GM21423 (cell line): ENCODE data around the gene ERBB4.

Experiments used
- ATAC-seq: cut with Tn5 transposase; IDR thresholded peaks from one replicate; pipeline ENCODE4 v1.9.1; 2021; ENCODE audit warnings: mild to moderate bottlenecking, moderate library complexity; ENCODE audit not compliant: unreplicated experiment

The ERBB4 gene

DNA sequence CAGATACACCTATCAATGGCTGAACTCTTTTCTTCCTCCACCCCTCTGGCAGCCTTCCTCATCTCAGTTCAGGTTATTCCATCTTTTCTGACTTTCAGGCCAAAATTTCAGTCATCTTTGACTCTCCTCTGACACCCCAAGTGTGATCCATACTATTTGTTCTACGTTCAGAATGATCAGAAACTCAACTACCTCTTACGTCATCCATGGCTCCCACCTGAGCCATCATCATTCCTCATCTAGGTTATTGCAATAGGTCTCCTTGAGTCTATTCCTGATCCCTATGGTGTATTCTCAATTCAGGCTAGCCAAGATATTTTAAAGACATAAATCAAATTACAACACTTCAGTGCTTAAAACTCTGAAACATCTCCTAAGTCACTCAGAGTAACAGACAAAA lies 589.7 kb downstream of the ERBB4 start:
- no peak for ATAC-seq

- ATAC-seq, result no peak
These were observed 591.6 kb downstream of the ERBB4 start for GRCh38 chr2:211946960-211947359.

DNA sequence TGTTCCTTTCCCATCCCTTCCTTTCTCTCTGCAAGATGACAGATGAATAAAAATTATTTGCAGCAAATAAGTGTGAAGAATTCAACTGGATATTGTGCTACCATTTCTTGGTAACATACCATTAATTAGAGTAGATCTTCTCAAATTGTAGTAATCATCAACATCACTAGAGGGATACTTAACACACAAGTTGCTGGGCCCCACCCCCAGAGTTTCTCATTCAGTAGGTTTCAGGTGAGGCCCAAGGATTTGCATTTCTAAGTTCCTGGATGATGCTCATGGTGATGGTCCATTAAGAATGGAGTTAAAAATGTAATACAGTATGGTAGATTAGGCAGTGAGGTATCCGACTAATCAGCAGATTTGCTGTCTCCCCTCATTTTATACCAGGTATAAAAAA lies 594.0 kb downstream of the ERBB4 start:
- no peak for ATAC-seq

GRCh38 chr2:211942153-211942552 lies 596.4 kb downstream of the ERBB4 start:
- ATAC-seq, result no peak

DNA sequence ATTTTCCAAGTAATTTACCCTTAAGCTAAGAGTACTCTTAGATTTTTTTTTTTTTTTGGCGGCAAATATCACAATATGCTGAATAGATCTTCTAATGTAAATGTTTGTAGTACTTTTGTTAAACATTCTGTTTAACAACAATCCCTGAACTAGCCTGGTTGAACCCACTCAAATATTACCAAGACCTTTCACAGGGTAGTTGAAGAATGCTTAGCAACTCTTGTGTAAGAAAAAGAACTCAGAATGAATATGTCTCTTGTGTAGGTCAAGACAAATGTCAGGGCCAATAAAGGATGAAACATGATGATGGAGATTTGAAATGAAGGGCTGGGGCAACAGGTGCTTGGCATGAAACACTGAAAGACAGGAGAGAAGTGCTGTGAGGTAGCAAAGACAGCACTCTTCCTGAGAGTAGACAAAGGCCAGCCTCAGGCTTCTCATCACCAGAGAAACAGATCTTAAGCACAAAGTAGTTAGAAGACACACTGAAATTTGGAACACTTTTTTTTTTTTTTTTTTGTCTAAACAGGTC lies 597.3 kb downstream of the ERBB4 start:
- no peak for ATAC-seq

DNA sequence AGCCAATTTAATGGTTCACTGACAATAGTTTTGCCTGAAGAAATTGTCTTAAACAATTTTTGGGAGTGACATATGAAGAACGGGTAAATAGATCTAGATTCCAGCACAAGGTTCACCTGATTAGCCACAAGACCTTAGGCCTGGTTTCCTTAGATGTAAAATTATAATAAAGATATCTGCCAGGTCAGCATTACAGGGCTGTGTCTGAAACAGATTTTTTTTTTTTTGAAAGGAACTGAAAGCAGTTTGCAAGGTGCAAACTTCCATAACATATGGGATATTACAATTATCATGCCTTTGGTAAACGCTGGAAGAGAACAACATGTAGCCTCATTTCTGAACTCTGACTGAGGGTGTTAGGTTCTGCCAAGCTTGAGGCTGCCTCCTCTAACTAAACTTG lies 599.4 kb downstream of the ERBB4 start:
- ATAC-seq, result no peak

DNA sequence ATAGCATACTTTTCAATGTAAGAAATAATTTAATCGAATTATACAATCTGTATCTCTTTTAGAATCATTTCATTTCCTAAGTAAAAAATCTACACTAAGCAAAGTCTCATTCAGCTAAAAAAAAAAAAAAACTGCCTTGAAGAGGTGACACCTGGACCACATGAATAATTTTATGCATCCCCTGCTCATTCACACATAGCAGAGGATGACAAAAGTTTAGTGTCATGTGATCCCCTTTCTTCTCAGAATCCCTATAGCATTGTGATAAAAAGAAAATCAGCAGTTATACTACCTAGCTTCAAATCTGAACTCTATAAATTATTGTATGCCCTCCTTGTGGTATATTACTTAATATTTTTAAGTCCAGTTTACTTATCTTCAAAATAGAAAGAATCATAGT lies 603.8 kb downstream of the ERBB4 start:
- ATAC-seq, result no peak

- no peak for ATAC-seq
These were observed 607.3 kb downstream of the ERBB4 start for GRCh38 chr2:211931314-211931713.

- ATAC-seq, result peak; percentile 78
These were observed 608.3 kb downstream of the ERBB4 start for GRCh38 chr2:211930331-211930730.

DNA sequence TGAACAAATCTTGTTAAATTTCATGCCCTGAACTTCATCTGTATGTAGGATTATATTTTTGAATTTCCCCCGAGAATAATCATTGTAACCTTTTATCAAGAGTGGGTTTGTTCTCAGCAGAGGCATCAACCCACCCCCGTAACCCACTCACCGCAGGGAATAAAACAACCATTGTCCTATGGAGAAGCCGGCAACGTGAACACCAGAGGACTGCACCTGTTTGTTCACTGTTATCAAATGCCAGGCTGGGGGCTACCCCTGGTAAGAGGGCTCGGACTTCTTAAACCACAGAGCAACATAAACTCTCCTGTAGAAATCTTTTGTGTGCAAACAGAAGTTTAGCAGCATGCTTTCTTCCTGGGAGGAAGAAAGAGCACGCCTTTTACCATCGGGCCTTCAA lies 610.4 kb downstream of the ERBB4 start:
- ATAC-seq, result no peak

- no peak for ATAC-seq
These were observed 615.6 kb downstream of the ERBB4 start for GRCh38 chr2:211923019-211923418.

- no peak for ATAC-seq
These were observed 634.6 kb downstream of the ERBB4 start for GRCh38 chr2:211903961-211904360.

GRCh38 chr2:211901226-211901846 lies 637.3 kb downstream of the ERBB4 start:
- no peak for ATAC-seq

- no peak for ATAC-seq
These were observed 638.1 kb downstream of the ERBB4 start for GRCh38 chr2:211900518-211900917.

- no peak for ATAC-seq
These were observed 638.6 kb downstream of the ERBB4 start for GRCh38 chr2:211900000-211900399.

DNA sequence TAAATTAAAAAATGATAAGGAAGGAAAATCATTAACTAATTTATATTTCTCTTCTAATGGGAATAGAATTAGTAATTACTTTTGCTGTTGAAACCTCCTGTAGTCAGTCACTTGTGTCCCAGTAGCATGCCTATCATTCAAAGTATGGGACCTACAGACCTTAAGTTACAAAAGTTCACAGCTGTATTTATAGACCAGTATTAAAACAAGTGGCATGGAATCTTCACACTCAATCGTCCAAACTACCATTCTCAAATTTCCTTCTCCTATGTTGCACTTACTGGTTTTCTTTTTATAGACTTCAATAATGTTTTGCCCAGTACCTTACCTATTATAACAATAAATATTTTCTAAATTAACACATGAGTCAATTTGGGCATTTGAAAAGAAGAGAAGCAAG lies 639.9 kb downstream of the ERBB4 start:
- no peak for ATAC-seq

- ATAC-seq, result no peak
These were observed 657.2 kb downstream of the ERBB4 start for GRCh38 chr2:211881449-211881848.

- no peak for ATAC-seq
These were observed 659.3 kb downstream of the ERBB4 start for GRCh38 chr2:211879323-211879722.

DNA sequence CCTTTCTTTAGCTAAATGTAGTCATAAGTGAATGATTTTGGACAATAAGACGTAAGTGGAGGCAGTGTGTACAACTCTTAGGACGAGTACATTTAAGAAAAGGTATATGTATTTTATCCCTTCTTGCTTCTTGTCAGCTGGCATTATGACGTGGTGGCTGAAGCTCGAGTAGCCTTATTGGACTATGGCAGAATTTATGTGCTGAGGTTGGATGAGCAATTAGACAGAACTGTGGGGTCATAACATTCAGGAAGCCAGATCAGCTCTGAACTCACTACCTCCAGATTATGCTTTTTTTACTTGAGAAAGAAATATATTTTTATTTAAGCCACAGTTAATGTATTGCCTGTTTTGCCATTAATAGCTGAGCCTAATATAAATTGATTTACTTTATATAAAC lies 661.5 kb downstream of the ERBB4 start:
- ATAC-seq, result no peak

DNA sequence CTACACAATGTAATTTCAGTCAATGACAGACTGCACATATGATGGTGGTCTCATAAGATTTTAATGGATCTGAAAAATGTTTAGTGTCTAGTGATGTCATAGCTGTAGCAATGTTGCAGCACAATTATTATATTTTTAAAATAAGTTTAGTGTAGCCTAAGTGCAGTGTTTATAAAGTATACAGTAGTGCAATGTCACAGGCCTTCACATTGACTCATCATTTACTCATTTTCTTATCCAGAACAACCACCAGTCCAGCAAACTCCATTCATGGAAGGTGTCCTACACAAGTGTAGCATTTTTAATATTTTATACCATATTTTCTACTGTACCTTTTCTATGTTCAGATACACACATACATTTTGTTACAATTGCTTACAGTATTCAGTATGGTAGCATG lies 663.1 kb downstream of the ERBB4 start:
- ATAC-seq, result no peak

DNA sequence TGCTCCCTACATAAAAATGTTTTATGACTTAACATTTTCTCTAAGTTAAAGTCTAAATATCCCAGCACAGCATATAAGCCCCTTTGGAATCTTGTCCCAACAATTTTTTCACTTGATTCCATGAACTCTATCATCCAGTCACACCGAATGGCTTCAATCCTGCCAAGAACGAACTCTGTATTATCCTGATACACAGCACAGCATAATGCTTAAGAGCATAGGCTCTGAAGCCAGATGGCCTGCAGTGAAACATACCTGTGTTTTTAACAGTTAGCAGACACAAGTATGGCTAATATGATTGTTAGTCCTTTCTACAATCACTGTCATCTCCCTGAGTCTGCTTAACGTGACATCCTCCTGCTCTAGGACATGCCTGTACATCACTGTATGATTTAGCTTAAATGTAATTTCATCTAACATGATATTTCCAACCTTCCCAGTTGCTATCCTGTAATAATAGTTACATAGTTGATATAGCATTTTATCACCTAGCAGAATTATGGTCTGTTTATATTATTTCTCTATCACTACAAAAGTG lies 669.5 kb downstream of the ERBB4 start:
- ATAC-seq, result no peak

- ATAC-seq, result peak; percentile 79
These were observed 670.7 kb downstream of the ERBB4 start for GRCh38 chr2:211867845-211868451.
